ENCODE results near the gene CCNK. TPM values are rescaled to one million over a fixed set of nuclear protein-coding genes. Genes with fewer than 3 reads are reported as not detected.
A peak's percentile ranks its signal among the peaks of the same experiment; 100 is the strongest.

Gene CCNK
- total RNA-seq, 1 experiment from 2014 or later, result 80.1 TPM

DNA sequence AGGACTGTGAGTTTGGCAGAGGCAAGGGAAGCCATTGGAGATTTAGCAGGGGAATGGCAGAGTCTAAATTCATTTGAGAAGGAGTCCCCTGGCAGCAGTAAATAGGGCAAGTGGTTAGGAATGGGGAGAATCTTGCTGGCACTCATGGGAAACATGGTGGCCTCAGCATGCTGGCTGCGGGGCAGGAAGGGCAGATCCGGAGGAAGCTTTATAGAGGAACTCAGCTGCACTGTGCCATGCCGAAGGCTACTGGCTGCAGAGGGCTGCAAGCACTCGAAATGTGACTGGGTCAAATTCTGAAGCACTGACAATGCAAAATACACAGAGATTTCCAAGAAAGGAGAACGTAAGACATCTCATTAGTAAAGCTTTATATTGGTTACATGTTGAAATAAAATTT, 23.9 kb downstream of the CCNK start:
- no peak overlapping the region for H4K91ac ChIP-seq (ENCODE audit: insufficient read length, low read depth, low read length)
- Mint-ChIP-seq H3K9me3 (no peaks in the 10 kb centered on the region), H3K4me3 (no peak overlapping the region), H3K27me3 (ENCODE audit: low read depth) (no peaks in the 10 kb centered on the region), H3K4me1 (peaks cover 15 to 21% of the 10 kb centered on the region in 2 experiments), H3K36me3 (ENCODE audit: insufficient read depth in 1 of 3, low read depth in 3 of 3) (peaks cover 31 to 91% (median 89%) of the 10 kb centered on the region in 3 experiments; a peak in 6 of 7 replicates), H3K27ac (peak overlapping the region in 1 of 3 experiments; percentile 61; a peak in 3 of 7 replicates)
- no peaks in the 10 kb centered on the region for H3K79me1 ChIP-seq (ENCODE audit: insufficient read depth, low read depth, low read length, poor library complexity, severe bottlenecking)
- H2BK120ac ChIP-seq (ENCODE audit: low read depth, low read length, poor library complexity, severe bottlenecking), result no peak overlapping the region
- WGBS (ENCODE audit: extremely low coverage, insufficient read length, low lambda C conversion rate), result no CpG with 5 or more reads among the region's 5 CpGs
- no peak overlapping the region for H3K14ac ChIP-seq (ENCODE audit: insufficient read depth, low read length)
- H3K79me2 ChIP-seq (ENCODE audit: insufficient read depth, low read length), result no peaks in the 10 kb centered on the region
- no peak overlapping the region for H3K4ac ChIP-seq (ENCODE audit: low read depth, low read length)
- no peak overlapping the region for H2AFZ ChIP-seq (ENCODE audit: low read length)
- H2AK5ac ChIP-seq (ENCODE audit: insufficient read length, low read length), result no peak overlapping the region
- H3K56ac ChIP-seq (ENCODE audit: insufficient read length, low read depth, low read length), result no peak overlapping the region
- H2BK5ac ChIP-seq (ENCODE audit: insufficient read length, low read length), result no peak overlapping the region
- H3K27ac ChIP-seq (ENCODE audit: insufficient read length, low read depth, low read length), result no peak overlapping the region
- no peak overlapping the region for H3K18ac ChIP-seq (ENCODE audit: insufficient read length, low read depth, low read length)
- H3K9ac ChIP-seq (ENCODE audit: extremely low read depth, insufficient read length, low read length), result no peak overlapping the region
- H3K23ac ChIP-seq (ENCODE audit: insufficient read length, low read depth, low read length), result no peak overlapping the region
- H3K9me3 ChIP-seq (ENCODE audit: control insufficient read depth, low read depth, low read length), result no peaks in the 10 kb centered on the region
- H3K4me1 ChIP-seq (ENCODE audit: insufficient read depth, low read length), result peaks cover 6% of the 10 kb centered on the region; the same call in 1 of the 2 replicates
- H3K23me2 ChIP-seq (ENCODE audit: insufficient read length, low read depth, low read length, poor library complexity, severe bottlenecking), result no peaks in the 10 kb centered on the region
- no peak overlapping the region for H2BK20ac ChIP-seq (ENCODE audit: low read depth, low read length, poor library complexity, severe bottlenecking)
- H3K27me3 ChIP-seq (ENCODE audit: insufficient read depth, low read length), result no peaks in the 10 kb centered on the region
- TF ChIP-seq, protein P1, sequence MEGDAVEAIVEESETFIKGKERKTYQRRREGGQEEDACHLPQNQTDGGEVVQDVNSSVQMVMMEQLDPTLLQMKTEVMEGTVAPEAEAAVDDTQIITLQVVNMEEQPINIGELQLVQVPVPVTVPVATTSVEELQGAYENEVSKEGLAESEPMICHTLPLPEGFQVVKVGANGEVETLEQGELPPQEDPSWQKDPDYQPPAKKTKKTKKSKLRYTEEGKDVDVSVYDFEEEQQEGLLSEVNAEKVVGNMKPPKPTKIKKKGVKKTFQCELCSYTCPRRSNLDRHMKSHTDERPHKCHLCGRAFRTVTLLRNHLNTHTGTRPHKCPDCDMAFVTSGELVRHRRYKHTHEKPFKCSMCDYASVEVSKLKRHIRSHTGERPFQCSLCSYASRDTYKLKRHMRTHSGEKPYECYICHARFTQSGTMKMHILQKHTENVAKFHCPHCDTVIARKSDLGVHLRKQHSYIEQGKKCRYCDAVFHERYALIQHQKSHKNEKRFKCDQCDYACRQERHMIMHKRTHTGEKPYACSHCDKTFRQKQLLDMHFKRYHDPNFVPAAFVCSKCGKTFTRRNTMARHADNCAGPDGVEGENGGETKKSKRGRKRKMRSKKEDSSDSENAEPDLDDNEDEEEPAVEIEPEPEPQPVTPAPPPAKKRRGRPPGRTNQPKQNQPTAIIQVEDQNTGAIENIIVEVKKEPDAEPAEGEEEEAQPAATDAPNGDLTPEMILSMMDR (conservative IDR thresholded peaks at IDR 0.05), result no peak
- no peak for DNase-seq
- H3K4me2 ChIP-seq (ENCODE audit: insufficient read depth, insufficient read length, low read length), result no peak overlapping the region
- H2BK15ac ChIP-seq (ENCODE audit: low read depth, low read length), result no peak overlapping the region
- H4K8ac ChIP-seq (replicated peaks; ENCODE audit: insufficient read length, low read depth, low read length), result no peak overlapping the region
- peaks cover 2% of the 10 kb centered on the region for H4K20me1 ChIP-seq (ENCODE audit: control insufficient read depth, insufficient read depth, insufficient read length)
- no peak overlapping the region for H4K5ac ChIP-seq (ENCODE audit: insufficient read length, low read depth, low read length)
- no peak overlapping the region for H2BK12ac ChIP-seq (ENCODE audit: insufficient read length, low read depth, low read length)
- H3T11ph ChIP-seq (ENCODE audit: low read length), result no peak overlapping the region
